CD14-positive monocyte (primary cell): Measurements from ENCODE around the gene C3orf62. TPM values are rescaled to one million over a fixed set of nuclear protein-coding genes. Genes with fewer than 3 reads are reported as not detected.

ENCODE experiments used
- DNase-seq, 3 donors: peaks; one replicate each; pipeline ENCODE4 v3.0.0-alpha.2; 2011 to 2022
- H2AFZ ChIP-seq: 2 replicates; pipeline ENCODE4 v1.6.0; 2012; ENCODE audit warnings: mild to moderate bottlenecking, low read depth, low read length, inconsistent platforms; ENCODE audit not compliant: insufficient read depth, poor library complexity, severe bottlenecking
- H3K27ac ChIP-seq, 2 donors: 1 replicate in 1 of 2; 2 replicates in 1 of 2; pipeline ENCODE4 v1.5.1; 2012 to 2013; ENCODE audit warnings: low read length in 2 of 2, control low read depth in 1 of 2, inconsistent platforms in 1 of 2, low read depth in 1 of 2, mild to moderate bottlenecking in 1 of 2
- H3K27me3 ChIP-seq, 2 donors: one replicate each; pipeline versions ENCODE4 v1.6.0 to v1.6.1; 2011 to 2013; ENCODE audit warnings: low read length in 2 of 2; ENCODE audit not compliant: control insufficient read depth in 2 of 2, insufficient read depth in 2 of 2
- H3K36me3 ChIP-seq, 2 donors: replicated peaks in 1 of 2; 1 replicate in 1 of 2; 2 replicates in 1 of 2; pipeline versions ENCODE4 v1.5.1 to v1.6.1; 2012 to 2013; ENCODE audit warnings: low read length in 2 of 2, control low read depth in 1 of 2, inconsistent platforms in 1 of 2, mild to moderate bottlenecking in 1 of 2; ENCODE audit not compliant: insufficient read depth in 2 of 2, control insufficient read depth in 1 of 2
- H3K4me1 ChIP-seq, 2 donors: 1 replicate in 1 of 2; 2 replicates in 1 of 2; pipeline versions ENCODE4 v1.5.1 to v1.6.1; 2012 to 2013; ENCODE audit warnings: low read length in 2 of 2, control low read depth in 1 of 2, inconsistent platforms in 1 of 2, mild to moderate bottlenecking in 1 of 2, moderate library complexity in 1 of 2; ENCODE audit not compliant: insufficient read depth in 2 of 2, control insufficient read depth in 1 of 2
- H3K4me2 ChIP-seq: replicated peaks from 2 replicates; pipeline ENCODE3; 2012; ENCODE audit warnings: low read length, moderate library complexity, mild to moderate bottlenecking; ENCODE audit not compliant: poor library complexity, severe bottlenecking; ENCODE audit errors: extremely low read depth
- H3K4me3 ChIP-seq, 3 experiments: fragments of 200-600 bp in 1 of 3; sonication (generic) in 1 of 3; replicated peaks in 1 of 3; 1 replicate in 2 of 3; 2 replicates in 1 of 3; pipeline ENCODE4 v1.5.1; 2011 to 2013; ENCODE audit warnings: low read length in 3 of 3, mild to moderate bottlenecking in 3 of 3, control low read depth in 2 of 3, low read depth in 2 of 3, inconsistent platforms in 1 of 3, moderate library complexity in 1 of 3
- H3K79me2 ChIP-seq: 2 replicates; pipeline ENCODE4 v1.6.0; 2012; ENCODE audit warnings: mild to moderate bottlenecking, control low read depth, inconsistent platforms, low read length, moderate library complexity; ENCODE audit not compliant: insufficient read depth
- H3K9ac ChIP-seq: 2 replicates; pipeline ENCODE4 v1.6.0; 2017; ENCODE audit warnings: low read length, mild to moderate bottlenecking; ENCODE audit not compliant: insufficient read depth, poor library complexity, severe bottlenecking
- H3K9me3 ChIP-seq, 2 donors: replicated peaks in 1 of 2; 1 replicate in 1 of 2; 2 replicates in 1 of 2; pipeline versions ENCODE4 v1.5.1 to v1.6.1; 2012 to 2013; ENCODE audit warnings: low read length in 2 of 2, control low read depth in 1 of 2; ENCODE audit not compliant: control insufficient read depth in 1 of 2, insufficient read depth in 1 of 2
- H4K20me1 ChIP-seq: 2 replicates; pipeline ENCODE4 v1.6.0; 2012; ENCODE audit warnings: mild to moderate bottlenecking, low read length, control low read depth, moderate library complexity; ENCODE audit not compliant: insufficient read depth
- H3K27ac Mint-ChIP-seq, 7 donors: one replicate each; pipeline ENCODE4 v1.8.0; 2020; ENCODE audit warnings: mild to moderate bottlenecking in 7 of 7, mixed read lengths in 7 of 7, moderate library complexity in 6 of 7, inconsistent platforms in 2 of 7
- H3K27me3 Mint-ChIP-seq, 3 donors: one replicate each; pipeline ENCODE4 v1.8.0; 2021 to 2022; ENCODE audit warnings: low read depth in 3 of 3, mild to moderate bottlenecking in 3 of 3, mixed read lengths in 3 of 3, moderate library complexity in 3 of 3, inconsistent platforms in 1 of 3
- H3K36me3 Mint-ChIP-seq, 2 donors: one replicate each; pipeline ENCODE4 v1.8.0; 2020; ENCODE audit warnings: mixed read lengths in 2 of 2, inconsistent platforms in 1 of 2, mild to moderate bottlenecking in 1 of 2
- H3K4me1 Mint-ChIP-seq: one replicate; pipeline ENCODE4 v1.8.0; 2020; ENCODE audit warnings: mild to moderate bottlenecking, mixed read lengths
- H3K4me3 Mint-ChIP-seq, 2 donors: one replicate each; pipeline ENCODE4 v1.8.0; 2020; ENCODE audit warnings: mild to moderate bottlenecking in 2 of 2, mixed read lengths in 2 of 2, moderate library complexity in 1 of 2
- H3K9me3 Mint-ChIP-seq, 7 donors: one replicate each; pipeline ENCODE4 v1.8.0; 2020 to 2022; ENCODE audit warnings: mixed read lengths in 7 of 7, mild to moderate bottlenecking in 6 of 7, moderate library complexity in 6 of 7, inconsistent platforms in 2 of 7
- WGBS: methylation state at CpG from one replicate; pipeline ENCODE4 v1.1.5; 2013; ENCODE audit warnings: missing lambda C conversion rate; ENCODE audit not compliant: insufficient coverage; 5-methylcytosine and 5-hydroxymethylcytosine counted together
- intact Hi-C, 2 donors: fragments of 100-400 bp; cut with micrococcal nuclease; formaldehyde crosslinking; loops; one replicate each; pipeline versions ENCODE4 v1.15.0 to v1.15.1; 2023
- polyA plus RNA-seq, 3 donors: library from polyadenylated mRNA; depleted of rRNA in 1 of 3; unstranded in 2 of 3; stranded (reverse) in 1 of 3; fragments of 300-500 nt in 2 of 3; fragments of >200 nt in 1 of 3; fragmentation: Illumina TruSeq in 2 of 3; gene quantifications; 1 replicate in 2 of 3; 2 replicates in 1 of 3; pipeline ENCODE4 v1.2.3, GENCODE V29; 2012 to 2021
- TF ChIP-seq, protein P1 (sequence below): fragments of 200-600 bp; IDR thresholded peaks from one replicate; pipeline ENCODE4 v1.8.0; 2022; ENCODE audit warnings: antibody characterized with exemption, mild to moderate bottlenecking

The C3orf62 gene
- polyA plus RNA-seq, 3 donors = 0.60 to 15.7 (median 1.0) TPM

DNA sequence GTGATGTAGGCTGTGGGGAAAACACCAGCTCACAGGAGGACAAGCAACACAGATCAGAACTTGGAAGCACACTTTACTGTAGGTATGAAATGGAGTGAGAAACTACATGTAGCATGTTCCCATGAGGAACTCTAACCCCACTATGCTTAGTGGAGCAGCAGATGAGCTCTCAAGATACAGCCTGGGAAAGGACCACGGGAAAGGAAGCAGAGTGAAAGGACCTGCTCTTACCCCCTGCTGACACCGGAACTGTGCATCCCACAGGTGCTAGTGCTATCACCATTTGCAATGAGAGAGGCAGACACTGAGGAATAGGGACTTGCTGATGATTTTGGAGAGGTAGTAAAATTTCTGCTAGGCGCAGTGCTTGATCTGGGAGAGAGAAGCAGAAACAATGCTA is 34.3 kb upstream of the C3orf62 start:
- Histone ChIP-seq H3K36me3 (peaks cover 74 to 97% of the 10 kb centered on the region in 2 donors), H3K79me2 (peaks cover 27% of the 10 kb centered on the region), H3K4me3 (no peak overlapping the region), H3K9ac (no peak overlapping the region), H2AFZ (no peak overlapping the region), H3K4me1 (no peaks in the 10 kb centered on the region), H3K9me3 (no peaks in the 10 kb centered on the region), H3K27ac (peak overlapping the region in 1 of 2 donors; percentile 37), H3K4me2 (no peak overlapping the region), H3K27me3 (no peaks in the 10 kb centered on the region), H4K20me1 (peaks cover 75% of the 10 kb centered on the region)
- TF ChIP-seq, protein P1, sequence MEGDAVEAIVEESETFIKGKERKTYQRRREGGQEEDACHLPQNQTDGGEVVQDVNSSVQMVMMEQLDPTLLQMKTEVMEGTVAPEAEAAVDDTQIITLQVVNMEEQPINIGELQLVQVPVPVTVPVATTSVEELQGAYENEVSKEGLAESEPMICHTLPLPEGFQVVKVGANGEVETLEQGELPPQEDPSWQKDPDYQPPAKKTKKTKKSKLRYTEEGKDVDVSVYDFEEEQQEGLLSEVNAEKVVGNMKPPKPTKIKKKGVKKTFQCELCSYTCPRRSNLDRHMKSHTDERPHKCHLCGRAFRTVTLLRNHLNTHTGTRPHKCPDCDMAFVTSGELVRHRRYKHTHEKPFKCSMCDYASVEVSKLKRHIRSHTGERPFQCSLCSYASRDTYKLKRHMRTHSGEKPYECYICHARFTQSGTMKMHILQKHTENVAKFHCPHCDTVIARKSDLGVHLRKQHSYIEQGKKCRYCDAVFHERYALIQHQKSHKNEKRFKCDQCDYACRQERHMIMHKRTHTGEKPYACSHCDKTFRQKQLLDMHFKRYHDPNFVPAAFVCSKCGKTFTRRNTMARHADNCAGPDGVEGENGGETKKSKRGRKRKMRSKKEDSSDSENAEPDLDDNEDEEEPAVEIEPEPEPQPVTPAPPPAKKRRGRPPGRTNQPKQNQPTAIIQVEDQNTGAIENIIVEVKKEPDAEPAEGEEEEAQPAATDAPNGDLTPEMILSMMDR = no peak
- WGBS = 100% methylated on average over 1 of the region's 3 CpGs
- Mint-ChIP-seq H3K9me3 (no peaks in the 10 kb centered on the region), H3K36me3 (peaks cover 65 to 92% of the 10 kb centered on the region in 2 donors), H3K4me1 (no peaks in the 10 kb centered on the region), H3K4me3 (no peak overlapping the region), H3K27ac (peak overlapping the region in 4 of 7 donors; percentile 18 to 52 (median 33)), H3K27me3 (peaks cover 0 to 1% (median 0%) of the 10 kb centered on the region in 3 donors)
- intact Hi-C loops = no loop called here
- DNase-seq = no peak

DNA sequence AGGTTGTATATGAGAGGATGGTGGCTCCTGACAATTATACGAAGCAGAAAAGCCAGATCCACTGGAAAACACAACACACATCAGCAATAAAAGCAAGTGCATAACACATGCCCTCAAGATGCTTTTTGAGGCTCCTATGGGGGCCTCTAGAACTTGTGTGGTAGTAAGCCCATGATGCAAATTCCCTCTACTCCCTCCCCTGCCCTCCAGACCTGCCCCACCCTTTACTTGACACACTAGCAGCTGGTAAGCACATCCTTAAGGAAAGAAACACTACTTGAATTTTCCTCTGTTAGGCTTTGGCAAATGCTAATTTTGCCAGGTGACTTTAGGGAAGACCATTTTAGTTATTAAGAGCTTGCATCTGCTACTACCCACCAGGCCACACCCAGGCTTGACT is 33.6 kb upstream of the C3orf62 start:
- Histone ChIP-seq H3K79me2 (peaks cover 27% of the 10 kb centered on the region), H3K36me3 (peaks cover 75 to 98% of the 10 kb centered on the region in 2 donors), H3K4me3 (no peak overlapping the region), H3K4me2 (no peak overlapping the region), H3K9ac (no peak overlapping the region), H4K20me1 (peaks cover 77% of the 10 kb centered on the region), H3K9me3 (no peaks in the 10 kb centered on the region), H3K27ac (peak overlapping the region in 1 of 2 donors; percentile 37), H2AFZ (no peak overlapping the region), H3K4me1 (no peaks in the 10 kb centered on the region), H3K27me3 (no peaks in the 10 kb centered on the region)
- Mint-ChIP-seq H3K27me3 (peaks cover 0 to 1% (median 0%) of the 10 kb centered on the region in 3 donors), H3K27ac (peak overlapping the region in 1 of 7 donors; percentile 18), H3K4me1 (no peaks in the 10 kb centered on the region), H3K4me3 (no peak overlapping the region), H3K36me3 (peaks cover 65 to 91% of the 10 kb centered on the region in 2 donors), H3K9me3 (no peaks in the 10 kb centered on the region)
- TF ChIP-seq, protein P1 = no peak
- DNase-seq = no peak
- WGBS = no CpG with 5 or more reads among the region's 1 CpG
- intact Hi-C loops = no loop called here
